Epithelial cell of proximal tubule (primary cell): ENCODE data around the gene UST. TPM values are rescaled to one million over a fixed set of nuclear protein-coding genes. Genes with fewer than 3 reads are reported as not detected.
"Not testable (repeated sequence)": the region's sequence is repeated elsewhere in the genome, so short reads cannot be mapped to it uniquely, and the experiment has no call there.

Source experiments
- DNase-seq: peaks from one replicate; pipeline ENCODE4 v3.0.0-alpha.2; 2011; ENCODE audit warnings: low read depth
- H3K4me3 ChIP-seq: 2 replicates; pipeline ENCODE4 v1.5.1; 2011; ENCODE audit warnings: low read depth, mild to moderate bottlenecking, low read length
- total RNA-seq: library from RNA; depleted of rRNA; stranded (reverse); fragments of >200 nt; gene quantifications from 2 replicates; pipeline ENCODE4 v1.2.3, GENCODE V29; 2015
- TF ChIP-seq, protein P1 (sequence below): conservative IDR thresholded peaks from 2 replicates; pipeline ENCODE4 v1.5.1; 2012; ENCODE audit warnings: low read depth, mild to moderate bottlenecking, low read length

Gene UST
- total RNA-seq, 1 donor from 2014 or later, result 1.1 TPM

DNA sequence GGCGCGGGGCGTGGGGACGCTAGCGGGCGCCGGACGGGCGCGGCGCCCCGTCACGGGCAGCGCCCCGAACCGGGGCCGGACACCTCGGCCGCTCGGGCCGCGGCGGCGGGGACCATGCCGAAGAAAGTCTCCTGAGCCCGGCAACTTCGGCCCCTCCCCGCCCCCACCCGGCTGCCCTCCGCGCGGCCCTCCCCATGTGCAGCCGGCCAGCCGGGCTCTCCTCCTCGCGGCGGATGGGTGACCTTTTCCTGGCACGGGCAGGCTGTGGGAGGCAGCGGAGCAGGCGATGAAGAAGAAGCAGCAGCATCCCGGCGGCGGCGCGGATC lies 278 bp downstream of the UST start:
- no peak for DNase-seq
- TF ChIP-seq, protein P1, sequence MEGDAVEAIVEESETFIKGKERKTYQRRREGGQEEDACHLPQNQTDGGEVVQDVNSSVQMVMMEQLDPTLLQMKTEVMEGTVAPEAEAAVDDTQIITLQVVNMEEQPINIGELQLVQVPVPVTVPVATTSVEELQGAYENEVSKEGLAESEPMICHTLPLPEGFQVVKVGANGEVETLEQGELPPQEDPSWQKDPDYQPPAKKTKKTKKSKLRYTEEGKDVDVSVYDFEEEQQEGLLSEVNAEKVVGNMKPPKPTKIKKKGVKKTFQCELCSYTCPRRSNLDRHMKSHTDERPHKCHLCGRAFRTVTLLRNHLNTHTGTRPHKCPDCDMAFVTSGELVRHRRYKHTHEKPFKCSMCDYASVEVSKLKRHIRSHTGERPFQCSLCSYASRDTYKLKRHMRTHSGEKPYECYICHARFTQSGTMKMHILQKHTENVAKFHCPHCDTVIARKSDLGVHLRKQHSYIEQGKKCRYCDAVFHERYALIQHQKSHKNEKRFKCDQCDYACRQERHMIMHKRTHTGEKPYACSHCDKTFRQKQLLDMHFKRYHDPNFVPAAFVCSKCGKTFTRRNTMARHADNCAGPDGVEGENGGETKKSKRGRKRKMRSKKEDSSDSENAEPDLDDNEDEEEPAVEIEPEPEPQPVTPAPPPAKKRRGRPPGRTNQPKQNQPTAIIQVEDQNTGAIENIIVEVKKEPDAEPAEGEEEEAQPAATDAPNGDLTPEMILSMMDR, result no peak
- peak overlapping the region; percentile 63 for H3K4me3 ChIP-seq

GRCh38 chr6:148747471-148748165 lies 788 bp downstream of the UST start:
- no peak for DNase-seq
- TF ChIP-seq, protein P1, result no peak

GRCh38 chr6:148749674-148750073 lies 2.8 kb downstream of the UST start:
- no peak for DNase-seq
- TF ChIP-seq, protein P1, result no peak
- no peak overlapping the region for H3K4me3 ChIP-seq

More at GRCh38 chr6:148747471-148748165, 788 bp downstream of the UST start:
- peak overlapping the region; percentile 63 for H3K4me3 ChIP-seq

DNA sequence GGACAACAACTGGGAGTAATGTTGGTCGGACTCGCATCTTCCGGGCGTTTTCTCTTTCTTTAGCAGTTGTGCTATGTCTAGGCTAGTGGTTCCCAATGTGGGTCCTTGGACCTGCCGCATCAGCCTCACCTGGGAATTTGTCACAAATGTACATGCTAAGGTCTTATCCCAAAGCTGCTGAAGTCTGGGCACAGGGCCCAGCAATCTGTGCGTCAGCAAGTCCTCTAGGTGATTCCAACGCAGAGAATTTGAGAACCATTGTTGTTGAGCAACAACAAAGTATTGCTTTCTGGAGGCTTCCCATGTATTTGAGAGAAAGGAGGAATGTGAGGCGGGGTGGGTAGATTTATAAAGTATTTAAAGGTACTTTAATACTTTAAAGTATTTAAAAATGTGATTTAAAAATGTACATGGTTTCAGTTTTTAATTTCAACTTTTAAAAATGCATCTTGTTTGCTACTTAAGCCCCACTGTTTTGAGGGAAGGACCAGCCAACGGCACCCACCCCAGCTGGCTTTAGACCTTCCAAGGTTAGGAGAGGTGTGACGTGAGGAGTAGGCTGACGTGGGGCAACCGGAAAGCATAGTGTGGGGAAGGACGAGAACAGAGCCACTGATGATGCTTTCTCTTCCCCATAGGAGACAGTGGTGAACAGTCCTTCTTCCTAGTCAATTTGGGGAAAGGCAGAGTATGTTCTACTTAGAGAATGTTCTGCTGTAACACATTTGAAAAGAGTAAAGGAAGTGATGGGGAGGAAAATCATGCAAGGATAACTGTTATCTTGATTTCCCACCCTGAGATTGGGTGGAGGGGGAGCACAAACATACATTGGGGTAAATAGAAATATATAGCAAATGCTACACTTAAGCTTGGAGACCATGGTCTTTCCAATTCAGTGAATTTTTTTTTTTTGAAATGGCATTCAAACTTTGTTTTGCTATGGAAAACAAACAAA lies 4.3 kb downstream of the UST start:
- DNase-seq, result no peak
- H3K4me3 ChIP-seq, result no peak overlapping the region
- TF ChIP-seq, protein P1, result no peak

DNA sequence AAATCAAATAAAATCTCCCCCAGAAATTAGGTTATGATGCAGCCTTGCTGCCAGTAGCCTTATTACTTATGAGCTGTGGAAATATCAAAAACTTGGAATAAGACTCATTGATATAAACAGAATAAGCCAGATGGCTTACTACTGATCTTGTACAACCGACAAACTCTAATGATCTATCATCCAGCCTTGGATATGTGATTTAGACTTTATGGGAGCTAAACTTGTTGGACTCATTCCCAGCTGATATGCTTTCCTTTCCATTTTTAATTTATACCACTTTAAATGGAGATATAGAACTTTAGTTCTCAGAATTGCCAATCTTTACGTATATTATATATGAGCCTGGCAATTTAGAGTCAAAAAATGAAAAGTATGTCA lies 5.0 kb downstream of the UST start:
- H3K4me3 ChIP-seq, result no peak overlapping the region
- TF ChIP-seq, protein P1, result no peak
- no peak for DNase-seq

- not testable (repeated sequence) for H3K4me3 ChIP-seq, DNase-seq
These were observed 8.5 kb downstream of the UST start for GRCh38 chr6:148755379-148755778.

- H3K4me3 ChIP-seq, result no peak overlapping the region
- no peak for DNase-seq
- TF ChIP-seq, protein P1, result no peak
These were observed 11.2 kb downstream of the UST start for GRCh38 chr6:148757944-148758480.
